HepG2 (cell line): Measurements from ENCODE around the gene PDE4C. TPM values are rescaled to one million over a fixed set of nuclear protein-coding genes. Genes with fewer than 3 reads are reported as not detected.

Source experiments
- CEBPG ChIP-seq: IDR thresholded peaks from 2 replicates; pipeline ENCODE4 v1.6.1; 2016
- FOSL2 ChIP-seq: sonication (generic); formaldehyde crosslinking; IDR thresholded peaks from 2 replicates; pipeline ENCODE4 v1.4.0; 2020; ENCODE audit warnings: missing genetic modification reagents
- GABPA ChIP-seq, 2 experiments: IDR thresholded peaks; 2 replicates each; pipeline ENCODE4 v1.6.1; 2011 to 2016; ENCODE audit warnings: low read depth in 2 of 2, low read length in 1 of 2, missing biosample characterization in 1 of 2, missing genetic modification characterization in 1 of 2
- GLMP ChIP-seq: sonication (generic); formaldehyde crosslinking; IDR thresholded peaks from 2 replicates; pipeline ENCODE4 v1.9.0; 2021; ENCODE audit warnings: missing genetic modification reagents, mild to moderate bottlenecking, borderline replicate concordance
- GPN1 ChIP-seq: sonication (generic); formaldehyde crosslinking; IDR thresholded peaks from 2 replicates; pipeline ENCODE4 v1.5.1; 2020; ENCODE audit warnings: missing genetic modification reagents, borderline replicate concordance
- IKZF4 ChIP-seq: sonication (generic); formaldehyde crosslinking; IDR thresholded peaks from 2 replicates; pipeline ENCODE4 v1.5.1; 2020; ENCODE audit warnings: borderline replicate concordance, mild to moderate bottlenecking, low read depth, missing genetic modification reagents; ENCODE audit errors: not compliant biosample characterization
- KIAA2018 ChIP-seq: sonication (generic); formaldehyde crosslinking; IDR thresholded peaks from 2 replicates; pipeline ENCODE4 v1.5.0; 2020; ENCODE audit warnings: mild to moderate bottlenecking, missing genetic modification reagents, borderline replicate concordance
- NFE2L1 ChIP-seq: sonication (generic); formaldehyde crosslinking; IDR thresholded peaks from 2 replicates; pipeline ENCODE4 v1.4.0; 2020; ENCODE audit warnings: missing genetic modification reagents, mild to moderate bottlenecking, borderline replicate concordance
- NRL ChIP-seq: sonication (generic); formaldehyde crosslinking; IDR thresholded peaks from 2 replicates; pipeline ENCODE4 v1.5.0; 2020; ENCODE audit warnings: missing genetic modification reagents, mild to moderate bottlenecking, moderate library complexity, borderline replicate concordance
- PHF5A ChIP-seq: IDR thresholded peaks from one replicate; pipeline ENCODE4 v1.6.1; 2018; ENCODE audit warnings: low read depth, missing genetic modification reagents; ENCODE audit not compliant: unreplicated experiment
- TIGD3 ChIP-seq: sonication (generic); formaldehyde crosslinking; IDR thresholded peaks from 2 replicates; pipeline ENCODE4 v1.5.1; 2020; ENCODE audit warnings: mild to moderate bottlenecking, missing genetic modification reagents, borderline replicate concordance
- ZNF12 ChIP-seq: sonication (generic); formaldehyde crosslinking; IDR thresholded peaks from 2 replicates; pipeline ENCODE4 v1.5.0; 2020; ENCODE audit warnings: missing genetic modification reagents
- ZNF33A ChIP-seq: sonication (generic); formaldehyde crosslinking; IDR thresholded peaks from 2 replicates; pipeline ENCODE4 v1.5.1; 2020; ENCODE audit warnings: missing genetic modification reagents, mild to moderate bottlenecking, moderate library complexity, borderline replicate concordance
- ZNF644 ChIP-seq: IDR thresholded peaks from 2 replicates; pipeline ENCODE4 v1.6.1; 2016; ENCODE audit warnings: low read depth
- ZNF766 ChIP-seq: sonication (generic); formaldehyde crosslinking; IDR thresholded peaks from 2 replicates; pipeline ENCODE4 v1.5.0; 2020; ENCODE audit warnings: missing genetic modification reagents, borderline replicate concordance
- polyA plus RNA-seq, 8 experiments: library from polyadenylated mRNA; depleted of rRNA in 3 of 8; stranded (reverse) in 7 of 8; unstranded in 1 of 8; fragments of >200 nt; fragmentation: Illumina TruSeq in 4 of 8; extraction: Trizol in 4 of 8; gene quantifications; 2 replicates each; pipeline versions ENCODE4 v1.2.1 to v1.2.3, GENCODE V29; 2011 to 2016; ENCODE audit warnings: low read depth in 4 of 8, missing spikeins in 1 of 8, mixed read lengths in 1 of 8; ENCODE audit not compliant: insufficient read depth in 1 of 8
- total RNA-seq, 5 experiments: library from RNA; depleted of rRNA; stranded (reverse); fragments of >200 nt; fragmentation: Illumina TruSeq; extraction: Trizol; gene quantifications; 2 replicates each; pipeline ENCODE4 v1.2.3, GENCODE V29; 2016; ENCODE audit warnings: low read depth in 1 of 5

The PDE4C gene
- total and polyA plus RNA-seq, 2 of the 13 experiments (the other 11 are each of a cell fraction or from before 2014, with no cell fraction given): 1.4 to 14.0 TPM

GRCh38 chr19:18230941-18231734, 4.9 kb upstream of the PDE4C start (continued):
- TF ChIP-seq PHF5A (CRISPR knock-in tag): no peak
- TF ChIP-seq NFE2L1: no peak
- no peak for TF ChIP-seq KIAA2018 (CRISPR knock-in tag)
- TF ChIP-seq CEBPG (CRISPR knock-in tag): peak; percentile 53
- TF ChIP-seq GPN1: no peak
- no peak for TF ChIP-seq IKZF4 (CRISPR knock-in tag)
- no peak for TF ChIP-seq ZNF644 (CRISPR knock-in tag)
- no peak for TF ChIP-seq TIGD3 (CRISPR knock-in tag)
- TF ChIP-seq GABPA (IDR thresholded peaks at IDR 0.05; ENCODE audit: low read depth, low read length): no peak
- no peak for TF ChIP-seq GABPA (CRISPR knock-in tag; IDR thresholded peaks at IDR 0.05; ENCODE audit: low read depth)
- no peak for TF ChIP-seq GLMP
- TF ChIP-seq NRL (CRISPR knock-in tag): no peak
- no peak for TF ChIP-seq ZNF12 (CRISPR knock-in tag)
- no peak for TF ChIP-seq ZNF33A
- no peak for TF ChIP-seq FOSL2 (CRISPR knock-in tag)
- no peak for TF ChIP-seq ZNF766 (CRISPR knock-in tag)
